HEK293 (cell line): ENCODE measurements around the gene GRB10.
A peak's percentile ranks its signal among the peaks of the same experiment; 100 is the strongest.

Experiments
- CTCF ChIA-PET: fragments of 350-600 bp; formaldehyde crosslinking; extraction: SDS; loops from one replicate; lab custom pipeline; 2021; ENCODE audit warnings: antibody characterized with exemption; lab: Yijun Ruan, JAX
- POLR2A ChIA-PET: fragments of 300-600 bp; formaldehyde crosslinking; extraction: SDS; loops from one replicate; lab custom pipeline; 2020; ENCODE audit warnings: antibody characterized with exemption, inconsistent platforms; lab: Yijun Ruan, JAX
- H3K27ac ChIP-seq: fragments of 200-500 bp; sonication (Bioruptor generic); 2 replicates; pipeline ENCODE4 v1.5.1; 2014; ENCODE audit warnings: low read depth, low read length, control low read depth, inconsistent platforms; ENCODE audit errors: extremely low read depth
- H3K36me3 ChIP-seq, 2 experiments: fragments of 200-500 bp in 1 of 2; sonication (Bioruptor generic) in 1 of 2; 1 replicate in 1 of 2; 2 replicates in 1 of 2; pipeline ENCODE4 v1.5.1; 2014 to 2017; ENCODE audit warnings: inconsistent platforms in 2 of 2, low read length in 2 of 2; ENCODE audit not compliant: control insufficient read depth in 2 of 2, insufficient read depth in 1 of 2
- H3K4me1 ChIP-seq: fragments of 200-500 bp; sonication (Bioruptor generic); 2 replicates; pipeline ENCODE4 v1.5.1; 2014; ENCODE audit warnings: mild to moderate bottlenecking, low read length, inconsistent platforms; ENCODE audit not compliant: control insufficient read depth, insufficient read depth
- H3K4me3 ChIP-seq: 2 replicates; pipeline ENCODE4 v1.5.1; 2011; ENCODE audit warnings: low read depth, mild to moderate bottlenecking, control low read depth, low read length, moderate library complexity
- H3K9me3 ChIP-seq: fragments of 200-500 bp; sonication (Bioruptor generic); 2 replicates; pipeline ENCODE4 v1.5.1; 2014; ENCODE audit warnings: low read depth, low read length, inconsistent platforms; ENCODE audit not compliant: control insufficient read depth, insufficient read depth
- FEZF1 ChIP-seq: fragments of 450-650 bp; formaldehyde crosslinking; IDR thresholded peaks from 2 replicates; pipeline ENCODE4 v1.5.1; 2016; ENCODE audit warnings: missing biosample characterization, missing genetic modification characterization
- GLIS1 ChIP-seq: fragments of 450-650 bp; formaldehyde crosslinking; IDR thresholded peaks from 2 replicates; pipeline ENCODE4 v1.5.1; 2016; ENCODE audit warnings: missing biosample characterization, missing genetic modification characterization
- SCRT2 ChIP-seq: fragments of 450-650 bp; formaldehyde crosslinking; IDR thresholded peaks from 2 replicates; pipeline ENCODE4 v1.5.1; 2016; ENCODE audit warnings: missing biosample characterization, missing genetic modification characterization
- ZNF146 ChIP-seq: fragments of 450-650 bp; formaldehyde crosslinking; IDR thresholded peaks from 2 replicates; pipeline ENCODE4 v1.5.1; 2016; ENCODE audit warnings: missing biosample characterization, missing genetic modification characterization
- ZNF394 ChIP-seq: fragments of 450-650 bp; formaldehyde crosslinking; IDR thresholded peaks from 2 replicates; pipeline ENCODE4 v1.5.1; 2016; ENCODE audit warnings: missing biosample characterization, missing genetic modification characterization, mild to moderate bottlenecking, moderate library complexity, borderline replicate concordance
- ZNF433 ChIP-seq: fragments of 450-650 bp; formaldehyde crosslinking; IDR thresholded peaks from 2 replicates; pipeline ENCODE4 v1.5.1; 2016; ENCODE audit warnings: missing biosample characterization, missing genetic modification characterization, low read depth
- ZNF654 ChIP-seq: fragments of 450-650 bp; formaldehyde crosslinking; IDR thresholded peaks from 2 replicates; pipeline ENCODE4 v1.5.1; 2016; ENCODE audit warnings: low read depth, missing biosample characterization, missing genetic modification characterization
- ZNF76 ChIP-seq: fragments of 450-650 bp; formaldehyde crosslinking; IDR thresholded peaks from 2 replicates; pipeline ENCODE4; 2016; ENCODE audit warnings: low read depth, missing biosample characterization, missing genetic modification characterization, borderline replicate concordance
- ZNF777 ChIP-seq: fragments of 450-650 bp; formaldehyde crosslinking; IDR thresholded peaks from 2 replicates; pipeline ENCODE4 v1.5.1; 2017; ENCODE audit warnings: missing biosample characterization, missing genetic modification characterization, borderline replicate concordance
- ZSCAN16 ChIP-seq: fragments of 450-650 bp; formaldehyde crosslinking; IDR thresholded peaks from 2 replicates; pipeline ENCODE4 v1.5.1; 2016; ENCODE audit warnings: missing biosample characterization, missing genetic modification characterization
- ZSCAN23 ChIP-seq: fragments of 450-650 bp; formaldehyde crosslinking; IDR thresholded peaks from 2 replicates; pipeline ENCODE4 v1.5.1; 2016; ENCODE audit warnings: missing biosample characterization, missing genetic modification characterization
- TF ChIP-seq, protein P1 (sequence below): fragments of 450-650 bp; formaldehyde crosslinking; IDR thresholded peaks from 2 replicates; pipeline ENCODE4 v1.5.1; 2016; ENCODE audit warnings: missing biosample characterization, missing genetic modification characterization
- TF ChIP-seq, protein P2 (sequence below): fragments of 450-650 bp; formaldehyde crosslinking; IDR thresholded peaks from 2 replicates; pipeline ENCODE4 v1.5.1; 2016; ENCODE audit warnings: missing biosample characterization, missing genetic modification characterization
- TF ChIP-seq, protein P3 (sequence below): fragments of 450-650 bp; formaldehyde crosslinking; IDR thresholded peaks from 2 replicates; pipeline ENCODE4 v1.5.1; 2016; ENCODE audit warnings: missing biosample characterization, missing genetic modification characterization
- TF ChIP-seq, protein P4 (sequence below): fragments of 450-650 bp; formaldehyde crosslinking; optimal IDR thresholded peaks from 2 replicates; pipeline ENCODE3; 2016; ENCODE audit warnings: missing biosample characterization, mild to moderate bottlenecking, missing genetic modification characterization

Gene GRB10

DNA sequence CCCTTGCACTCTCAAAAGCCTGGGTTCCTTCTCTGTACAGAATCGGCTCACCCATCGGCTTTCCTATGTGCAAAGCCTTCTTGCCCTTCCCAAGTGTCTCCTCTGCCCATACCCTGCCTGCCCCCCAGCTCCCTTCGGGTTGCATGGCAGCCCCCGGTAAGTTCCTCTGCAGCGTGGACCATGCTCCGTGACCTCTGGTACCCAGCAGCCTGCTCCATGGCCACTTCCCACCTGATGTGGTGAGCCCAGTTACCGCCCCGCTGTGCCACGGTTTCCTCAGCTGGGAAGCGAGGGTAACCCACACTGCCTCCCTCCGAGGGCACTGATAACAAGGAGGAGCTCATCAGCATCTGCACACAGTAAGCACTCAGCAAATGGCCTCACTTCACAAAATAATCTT lies 110.7 kb downstream of the GRB10 start:
- ChIA-PET POLR2A (no interaction called here), CTCF (no interaction called here)
- no peak for TF ChIP-seq FEZF1 (tag by site-specific recombination)
- TF ChIP-seq ZNF76: no peak
- TF ChIP-seq, protein P1, sequence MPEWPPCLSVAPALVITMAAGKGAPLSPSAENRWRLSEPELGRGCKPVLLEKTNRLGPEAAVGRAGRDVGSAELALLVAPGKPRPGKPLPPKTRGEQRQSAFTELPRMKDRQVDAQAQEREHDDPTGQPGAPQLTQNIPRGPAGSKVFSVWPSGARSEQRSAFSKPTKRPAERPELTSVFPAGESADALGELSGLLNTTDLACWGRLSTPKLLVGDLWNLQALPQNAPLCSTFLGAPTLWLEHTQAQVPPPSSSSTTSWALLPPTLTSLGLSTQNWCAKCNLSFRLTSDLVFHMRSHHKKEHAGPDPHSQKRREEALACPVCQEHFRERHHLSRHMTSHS: no peak
- no peak overlapping the region for H3K4me3 ChIP-seq
- no peak overlapping the region for H3K27ac ChIP-seq
- H3K9me3 ChIP-seq: no peaks in the 10 kb centered on the region
- no peaks in the 10 kb centered on the region for H3K4me1 ChIP-seq
- peaks cover 3 to 49% of the 10 kb centered on the region in 2 experiments; a peak in 2 of 3 replicates for H3K36me3 ChIP-seq

DNA sequence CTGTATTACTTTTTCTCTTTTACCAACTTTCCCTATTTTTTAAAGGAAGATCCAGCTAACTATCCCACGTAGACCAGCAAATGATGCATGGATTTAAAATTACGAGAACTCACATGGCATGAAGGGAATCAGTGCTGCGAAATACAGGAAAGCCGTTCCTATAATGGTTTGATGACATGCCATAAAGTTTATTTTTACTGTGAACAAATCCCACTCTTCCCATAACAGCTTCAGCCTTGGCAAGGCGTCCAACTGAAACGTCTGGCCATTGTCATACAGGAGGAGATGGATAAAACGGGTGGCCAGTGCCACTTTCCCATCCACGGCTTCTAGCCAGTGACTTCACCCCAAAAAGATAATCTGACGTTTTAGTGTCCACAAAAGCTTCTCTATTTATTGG lies 111.3 kb downstream of the GRB10 start:
- Histone ChIP-seq H3K9me3 (no peaks in the 10 kb centered on the region), H3K36me3 (peaks cover 3 to 49% of the 10 kb centered on the region in 2 experiments; a peak in 2 of 3 replicates), H3K4me1 (no peaks in the 10 kb centered on the region), H3K27ac (no peak overlapping the region), H3K4me3 (no peak overlapping the region)
- TF ChIP-seq, protein P2, sequence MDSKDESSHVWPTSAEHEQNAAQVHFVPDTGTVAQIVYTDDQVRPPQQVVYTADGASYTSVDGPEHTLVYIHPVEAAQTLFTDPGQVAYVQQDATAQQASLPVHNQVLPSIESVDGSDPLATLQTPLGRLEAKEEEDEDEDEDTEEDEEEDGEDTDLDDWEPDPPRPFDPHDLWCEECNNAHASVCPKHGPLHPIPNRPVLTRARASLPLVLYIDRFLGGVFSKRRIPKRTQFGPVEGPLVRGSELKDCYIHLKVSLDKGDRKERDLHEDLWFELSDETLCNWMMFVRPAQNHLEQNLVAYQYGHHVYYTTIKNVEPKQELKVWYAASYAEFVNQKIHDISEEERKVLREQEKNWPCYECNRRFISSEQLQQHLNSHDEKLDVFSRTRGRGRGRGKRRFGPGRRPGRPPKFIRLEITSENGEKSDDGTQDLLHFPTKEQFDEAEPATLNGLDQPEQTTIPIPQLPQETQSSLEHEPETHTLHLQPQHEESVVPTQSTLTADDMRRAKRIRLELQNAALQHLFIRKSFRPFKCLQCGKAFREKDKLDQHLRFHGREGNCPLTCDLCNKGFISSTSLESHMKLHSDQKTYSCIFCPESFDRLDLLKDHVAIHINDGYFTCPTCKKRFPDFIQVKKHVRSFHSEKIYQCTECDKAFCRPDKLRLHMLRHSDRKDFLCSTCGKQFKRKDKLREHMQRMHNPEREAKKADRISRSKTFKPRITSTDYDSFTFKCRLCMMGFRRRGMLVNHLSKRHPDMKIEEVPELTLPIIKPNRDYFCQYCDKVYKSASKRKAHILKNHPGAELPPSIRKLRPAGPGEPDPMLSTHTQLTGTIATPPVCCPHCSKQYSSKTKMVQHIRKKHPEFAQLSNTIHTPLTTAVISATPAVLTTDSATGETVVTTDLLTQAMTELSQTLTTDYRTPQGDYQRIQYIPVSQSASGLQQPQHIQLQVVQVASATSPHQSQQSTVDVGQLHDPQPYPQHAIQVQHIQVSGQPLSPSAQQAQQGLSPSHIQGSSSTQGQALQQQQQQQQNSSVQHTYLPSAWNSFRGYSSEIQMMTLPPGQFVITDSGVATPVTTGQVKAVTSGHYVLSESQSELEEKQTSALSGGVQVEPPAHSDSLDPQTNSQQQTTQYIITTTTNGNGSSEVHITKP: no peak
- TF ChIP-seq ZSCAN23: no peak
- no peak for TF ChIP-seq ZNF777
- no peak for TF ChIP-seq GLIS1 (tag by site-specific recombination)
- TF ChIP-seq ZNF654 (tag by site-specific recombination): no peak
- no peak for TF ChIP-seq ZNF394
- TF ChIP-seq, protein P3, sequence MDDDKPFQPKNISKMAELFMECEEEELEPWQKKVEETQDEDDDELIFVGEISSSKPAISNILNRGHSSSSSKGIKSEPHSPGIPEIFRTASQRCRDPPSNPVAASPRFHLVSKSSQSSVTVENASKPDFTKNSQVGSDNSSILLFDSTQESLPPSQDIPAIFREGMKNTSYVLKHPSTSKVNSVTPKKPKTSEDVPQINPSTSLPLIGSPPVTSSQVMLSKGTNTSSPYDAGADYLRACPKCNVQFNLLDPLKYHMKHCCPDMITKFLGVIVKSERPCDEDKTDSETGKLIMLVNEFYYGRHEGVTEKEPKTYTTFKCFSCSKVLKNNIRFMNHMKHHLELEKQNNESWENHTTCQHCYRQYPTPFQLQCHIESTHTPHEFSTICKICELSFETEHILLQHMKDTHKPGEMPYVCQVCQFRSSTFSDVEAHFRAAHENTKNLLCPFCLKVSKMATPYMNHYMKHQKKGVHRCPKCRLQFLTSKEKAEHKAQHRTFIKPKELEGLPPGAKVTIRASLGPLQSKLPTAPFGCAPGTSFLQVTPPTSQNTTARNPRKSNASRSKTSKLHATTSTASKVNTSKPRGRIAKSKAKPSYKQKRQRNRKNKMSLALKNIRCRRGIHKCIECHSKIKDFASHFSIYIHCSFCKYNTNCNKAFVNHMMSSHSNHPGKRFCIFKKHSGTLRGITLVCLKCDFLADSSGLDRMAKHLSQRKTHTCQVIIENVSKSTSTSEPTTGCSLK (tag by site-specific recombination): no peak
- no peak for TF ChIP-seq ZNF433
- TF ChIP-seq SCRT2: no peak
- TF ChIP-seq ZSCAN16 (tag by site-specific recombination): no peak
- POLR2A ChIA-PET: no interaction called here
- CTCF ChIA-PET: interaction anchor here (0.6 to 1.5 kb wide), 3 partner anchors 38 to 396 kb away, joined by 3 to 6 read pairs (median 3); no protein-coding TSS in a partner anchor

DNA sequence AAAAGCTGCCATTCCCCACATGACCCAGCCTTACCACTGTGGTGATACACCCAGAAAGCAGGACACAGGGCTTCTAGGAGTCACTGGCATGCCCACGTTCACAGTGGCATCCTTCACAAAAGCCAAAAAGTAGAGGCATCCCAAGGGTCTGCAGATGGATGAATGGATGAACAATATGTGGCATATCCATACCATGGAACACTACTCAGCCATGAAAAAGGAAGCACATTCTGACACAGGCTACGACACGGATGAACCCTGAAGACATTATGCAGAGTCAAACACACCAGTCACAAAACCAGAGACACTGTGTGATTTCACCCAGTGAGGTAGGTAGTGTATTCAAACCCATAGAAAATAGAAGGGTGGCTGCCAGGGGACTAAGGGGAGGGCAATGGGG lies 112.8 kb downstream of the GRB10 start:
- Histone ChIP-seq H3K4me1 (no peaks in the 10 kb centered on the region), H3K27ac (no peak overlapping the region), H3K9me3 (no peaks in the 10 kb centered on the region), H3K36me3 (peaks cover 3 to 47% of the 10 kb centered on the region in 2 experiments; a peak in 2 of 3 replicates), H3K4me3 (no peak overlapping the region)
- ChIA-PET POLR2A (no interaction called here), CTCF (interaction anchor here (1.1 kb wide), 1 partner anchor 10 kb away, joined by 3 read pairs; no protein-coding TSS in a partner anchor)
- TF ChIP-seq ZNF146 (tag by site-specific recombination): peak; percentile 91
- TF ChIP-seq, protein P4, sequence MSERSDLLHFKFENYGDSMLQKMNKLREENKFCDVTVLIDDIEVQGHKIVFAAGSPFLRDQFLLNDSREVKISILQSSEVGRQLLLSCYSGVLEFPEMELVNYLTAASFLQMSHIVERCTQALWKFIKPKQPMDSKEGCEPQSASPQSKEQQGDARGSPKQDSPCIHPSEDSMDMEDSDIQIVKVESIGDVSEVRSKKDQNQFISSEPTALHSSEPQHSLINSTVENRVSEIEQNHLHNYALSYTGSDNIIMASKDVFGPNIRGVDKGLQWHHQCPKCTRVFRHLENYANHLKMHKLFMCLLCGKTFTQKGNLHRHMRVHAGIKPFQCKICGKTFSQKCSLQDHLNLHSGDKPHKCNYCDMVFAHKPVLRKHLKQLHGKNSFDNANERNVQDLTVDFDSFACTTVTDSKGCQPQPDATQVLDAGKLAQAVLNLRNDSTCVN (tag by site-specific recombination): no peak
